ENCODE results near the gene CYYR1. TPM values are rescaled to one million over a fixed set of nuclear protein-coding genes. Genes with fewer than 3 reads are reported as not detected.

Gene CYYR1
- total and polyA plus RNA-seq, 4 donors: 1.9 to 3.4 (median 2.2) TPM

DNA sequence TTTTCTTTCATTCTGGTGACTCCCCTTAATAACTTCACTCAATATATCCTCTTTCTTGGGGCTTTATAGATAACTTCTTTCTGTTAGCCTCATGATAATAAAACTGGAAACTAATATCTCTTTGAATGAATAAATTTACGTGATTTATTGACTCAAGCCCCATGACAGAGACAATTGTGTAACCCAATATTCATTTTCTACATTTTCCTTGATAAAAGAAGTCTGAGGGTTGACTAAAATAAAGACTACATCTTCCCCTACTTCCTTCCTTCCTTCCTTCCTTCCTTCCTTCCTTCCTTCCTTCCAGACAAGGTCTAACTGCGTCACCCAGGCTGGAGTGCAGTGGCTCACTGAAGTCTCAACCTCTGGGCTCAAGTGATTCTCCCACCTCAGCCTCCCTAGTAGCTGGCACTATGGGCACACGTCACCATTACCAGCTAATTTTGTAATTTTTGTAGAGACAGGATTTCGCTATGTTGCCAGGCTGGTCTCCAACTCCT, 85.1 kb downstream of the CYYR1 start (continued):
- TF ChIP-seq, protein P1, sequence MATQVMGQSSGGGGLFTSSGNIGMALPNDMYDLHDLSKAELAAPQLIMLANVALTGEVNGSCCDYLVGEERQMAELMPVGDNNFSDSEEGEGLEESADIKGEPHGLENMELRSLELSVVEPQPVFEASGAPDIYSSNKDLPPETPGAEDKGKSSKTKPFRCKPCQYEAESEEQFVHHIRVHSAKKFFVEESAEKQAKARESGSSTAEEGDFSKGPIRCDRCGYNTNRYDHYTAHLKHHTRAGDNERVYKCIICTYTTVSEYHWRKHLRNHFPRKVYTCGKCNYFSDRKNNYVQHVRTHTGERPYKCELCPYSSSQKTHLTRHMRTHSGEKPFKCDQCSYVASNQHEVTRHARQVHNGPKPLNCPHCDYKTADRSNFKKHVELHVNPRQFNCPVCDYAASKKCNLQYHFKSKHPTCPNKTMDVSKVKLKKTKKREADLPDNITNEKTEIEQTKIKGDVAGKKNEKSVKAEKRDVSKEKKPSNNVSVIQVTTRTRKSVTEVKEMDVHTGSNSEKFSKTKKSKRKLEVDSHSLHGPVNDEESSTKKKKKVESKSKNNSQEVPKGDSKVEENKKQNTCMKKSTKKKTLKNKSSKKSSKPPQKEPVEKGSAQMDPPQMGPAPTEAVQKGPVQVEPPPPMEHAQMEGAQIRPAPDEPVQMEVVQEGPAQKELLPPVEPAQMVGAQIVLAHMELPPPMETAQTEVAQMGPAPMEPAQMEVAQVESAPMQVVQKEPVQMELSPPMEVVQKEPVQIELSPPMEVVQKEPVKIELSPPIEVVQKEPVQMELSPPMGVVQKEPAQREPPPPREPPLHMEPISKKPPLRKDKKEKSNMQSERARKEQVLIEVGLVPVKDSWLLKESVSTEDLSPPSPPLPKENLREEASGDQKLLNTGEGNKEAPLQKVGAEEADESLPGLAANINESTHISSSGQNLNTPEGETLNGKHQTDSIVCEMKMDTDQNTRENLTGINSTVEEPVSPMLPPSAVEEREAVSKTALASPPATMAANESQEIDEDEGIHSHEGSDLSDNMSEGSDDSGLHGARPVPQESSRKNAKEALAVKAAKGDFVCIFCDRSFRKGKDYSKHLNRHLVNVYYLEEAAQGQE (IDR thresholded peaks at IDR 0.05): no peak
- TF ChIP-seq RXRA (IDR thresholded peaks at IDR 0.05): no peak

DNA sequence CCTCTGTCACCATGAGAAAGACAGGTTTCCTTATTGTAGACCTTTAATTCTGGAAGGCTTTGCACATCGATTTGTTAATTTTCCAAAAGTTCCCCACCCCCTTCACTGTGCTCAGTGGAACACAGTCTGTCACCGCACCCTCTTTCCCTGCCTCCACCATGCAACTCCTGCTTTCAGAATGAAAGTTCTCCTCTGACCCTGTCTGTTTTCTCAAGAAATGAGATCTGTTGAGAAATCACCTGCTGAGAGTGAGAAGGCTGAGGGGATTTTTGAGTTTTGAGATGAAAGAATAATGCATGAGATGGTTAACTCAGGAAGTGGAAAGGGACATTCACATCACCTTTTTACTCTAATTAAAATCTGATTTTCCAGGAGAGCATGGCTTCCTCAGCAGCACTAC, 99.6 kb downstream of the CYYR1 start:
- 91% methylated on average over 2 of the region's 2 CpGs for WGBS
- Histone ChIP-seq H3K4me3 (ENCODE audit: low read depth in 1 of 3, low read length in 3 of 3) (no peak overlapping the region), H3K9ac (ENCODE audit: low read depth in 1 of 2, low read length in 2 of 2) (no peak overlapping the region), H3K36me3 (ENCODE audit: control insufficient read depth in 4 of 4, insufficient read depth in 3 of 4, low read depth in 1 of 4, low read length in 3 of 4) (peaks cover 0 to 1% (median 0%) of the 10 kb centered on the region in 4 donors), H3K27ac (ENCODE audit: low read depth in 1 of 2, low read length in 2 of 2) (no peak overlapping the region), H3K9me3 (ENCODE audit: control insufficient read depth in 4 of 4, low read length in 3 of 4) (no peaks in the 10 kb centered on the region), H3K4me1 (ENCODE audit: control insufficient read depth in 4 of 4, insufficient read depth in 4 of 4, low read length in 3 of 4) (no peaks in the 10 kb centered on the region), H3K27me3 (ENCODE audit: control insufficient read depth in 4 of 4, insufficient read depth in 4 of 4, low read length in 3 of 4) (peaks cover 0 to 3% (median 0%) of the 10 kb centered on the region in 4 donors)
- TF ChIP-seq, protein P1 (IDR thresholded peaks at IDR 0.05): no peak
- no peak for TF ChIP-seq EGR1 (IDR thresholded peaks at IDR 0.05; ENCODE audit: low read depth in 2 of 2)
- no peak for TF ChIP-seq RXRA (IDR thresholded peaks at IDR 0.05)
- no peak for TF ChIP-seq HNF4G (IDR thresholded peaks at IDR 0.05)
- no peak for TF ChIP-seq SP1 (IDR thresholded peaks at IDR 0.05)
- TF ChIP-seq FOXA1 (IDR thresholded peaks at IDR 0.05): no peak
- TF ChIP-seq, protein P2, sequence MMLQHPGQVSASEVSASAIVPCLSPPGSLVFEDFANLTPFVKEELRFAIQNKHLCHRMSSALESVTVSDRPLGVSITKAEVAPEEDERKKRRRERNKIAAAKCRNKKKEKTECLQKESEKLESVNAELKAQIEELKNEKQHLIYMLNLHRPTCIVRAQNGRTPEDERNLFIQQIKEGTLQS (IDR thresholded peaks at IDR 0.05): no peak
- TF ChIP-seq RAD21 (IDR thresholded peaks at IDR 0.05): no peak
- no peak for TF ChIP-seq HNF4A (conservative IDR thresholded peaks at IDR 0.05)
- TF ChIP-seq FOXA2 (IDR thresholded peaks at IDR 0.05): no peak
- TF ChIP-seq NR2F2 (IDR thresholded peaks at IDR 0.05): no peak
- no peak for TF ChIP-seq TAF1 (conservative IDR thresholded peaks at IDR 0.05)
- no peak for TF ChIP-seq GABPA (IDR thresholded peaks at IDR 0.05 in 1 of 2, conservative IDR thresholded peaks at IDR 0.05 in 1 of 2)
- TF ChIP-seq JUND (IDR thresholded peaks at IDR 0.05): no peak
- TF ChIP-seq, protein P3, sequence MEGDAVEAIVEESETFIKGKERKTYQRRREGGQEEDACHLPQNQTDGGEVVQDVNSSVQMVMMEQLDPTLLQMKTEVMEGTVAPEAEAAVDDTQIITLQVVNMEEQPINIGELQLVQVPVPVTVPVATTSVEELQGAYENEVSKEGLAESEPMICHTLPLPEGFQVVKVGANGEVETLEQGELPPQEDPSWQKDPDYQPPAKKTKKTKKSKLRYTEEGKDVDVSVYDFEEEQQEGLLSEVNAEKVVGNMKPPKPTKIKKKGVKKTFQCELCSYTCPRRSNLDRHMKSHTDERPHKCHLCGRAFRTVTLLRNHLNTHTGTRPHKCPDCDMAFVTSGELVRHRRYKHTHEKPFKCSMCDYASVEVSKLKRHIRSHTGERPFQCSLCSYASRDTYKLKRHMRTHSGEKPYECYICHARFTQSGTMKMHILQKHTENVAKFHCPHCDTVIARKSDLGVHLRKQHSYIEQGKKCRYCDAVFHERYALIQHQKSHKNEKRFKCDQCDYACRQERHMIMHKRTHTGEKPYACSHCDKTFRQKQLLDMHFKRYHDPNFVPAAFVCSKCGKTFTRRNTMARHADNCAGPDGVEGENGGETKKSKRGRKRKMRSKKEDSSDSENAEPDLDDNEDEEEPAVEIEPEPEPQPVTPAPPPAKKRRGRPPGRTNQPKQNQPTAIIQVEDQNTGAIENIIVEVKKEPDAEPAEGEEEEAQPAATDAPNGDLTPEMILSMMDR (IDR thresholded peaks at IDR 0.05; ENCODE audit: low read depth, low read length, missing input control): no peak
- TF ChIP-seq, protein P4, sequence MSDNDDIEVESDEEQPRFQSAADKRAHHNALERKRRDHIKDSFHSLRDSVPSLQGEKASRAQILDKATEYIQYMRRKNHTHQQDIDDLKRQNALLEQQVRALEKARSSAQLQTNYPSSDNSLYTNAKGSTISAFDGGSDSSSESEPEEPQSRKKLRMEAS (IDR thresholded peaks at IDR 0.05): no peak
- TF ChIP-seq, protein P5, sequence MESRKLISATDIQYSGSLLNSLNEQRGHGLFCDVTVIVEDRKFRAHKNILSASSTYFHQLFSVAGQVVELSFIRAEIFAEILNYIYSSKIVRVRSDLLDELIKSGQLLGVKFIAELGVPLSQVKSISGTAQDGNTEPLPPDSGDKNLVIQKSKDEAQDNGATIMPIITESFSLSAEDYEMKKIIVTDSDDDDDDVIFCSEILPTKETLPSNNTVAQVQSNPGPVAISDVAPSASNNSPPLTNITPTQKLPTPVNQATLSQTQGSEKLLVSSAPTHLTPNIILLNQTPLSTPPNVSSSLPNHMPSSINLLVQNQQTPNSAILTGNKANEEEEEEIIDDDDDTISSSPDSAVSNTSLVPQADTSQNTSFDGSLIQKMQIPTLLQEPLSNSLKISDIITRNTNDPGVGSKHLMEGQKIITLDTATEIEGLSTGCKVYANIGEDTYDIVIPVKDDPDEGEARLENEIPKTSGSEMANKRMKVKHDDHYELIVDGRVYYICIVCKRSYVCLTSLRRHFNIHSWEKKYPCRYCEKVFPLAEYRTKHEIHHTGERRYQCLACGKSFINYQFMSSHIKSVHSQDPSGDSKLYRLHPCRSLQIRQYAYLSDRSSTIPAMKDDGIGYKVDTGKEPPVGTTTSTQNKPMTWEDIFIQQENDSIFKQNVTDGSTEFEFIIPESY (IDR thresholded peaks at IDR 0.05): no peak
- no peak for TF ChIP-seq YY1 (IDR thresholded peaks at IDR 0.05)
- no peak for DNase-seq (ENCODE audit: low spot score)

Data from liver (tissue), 9 donors.